H54 (cell line): ENCODE results near the gene RFTN1.

ENCODE experiments used
- DNase-seq: peaks from one replicate; pipeline ENCODE4 v3.0.0; 2011; ENCODE audit warnings: low spot score, mixed read lengths; ENCODE audit not compliant: insufficient read length
- FAIRE-seq: peaks from 3 replicates; lab custom pipeline; 2011; peaks lifted over from hg19 to GRCh38; lab: Jason Lieb, UNC
- POLR2A ChIP-seq: IDR thresholded peaks from 2 replicates; pipeline ENCODE4 v1.6.1; 2011; ENCODE audit warnings: low read depth, mild to moderate bottlenecking, low read length

RFTN1 gene

DNA sequence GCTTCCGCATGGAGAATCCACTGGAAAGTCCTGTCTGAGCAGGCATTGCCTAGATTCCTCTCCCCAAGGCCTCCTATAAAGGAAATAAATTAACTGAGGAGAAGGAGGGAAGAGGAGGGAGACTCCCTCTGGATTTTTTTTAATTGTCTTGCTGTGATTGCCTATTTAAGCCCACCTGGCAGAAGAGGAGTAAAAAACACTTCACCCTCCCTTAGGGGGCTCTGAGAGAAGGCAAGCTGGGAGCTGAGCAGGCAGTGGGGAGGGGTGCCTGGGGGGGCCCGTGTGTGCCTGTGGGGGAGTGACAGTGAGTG, 138.6 kb downstream of the RFTN1 start:
- no peak for FAIRE-seq
- DNase-seq: no peak
- TF ChIP-seq POLR2A: no peak

DNA sequence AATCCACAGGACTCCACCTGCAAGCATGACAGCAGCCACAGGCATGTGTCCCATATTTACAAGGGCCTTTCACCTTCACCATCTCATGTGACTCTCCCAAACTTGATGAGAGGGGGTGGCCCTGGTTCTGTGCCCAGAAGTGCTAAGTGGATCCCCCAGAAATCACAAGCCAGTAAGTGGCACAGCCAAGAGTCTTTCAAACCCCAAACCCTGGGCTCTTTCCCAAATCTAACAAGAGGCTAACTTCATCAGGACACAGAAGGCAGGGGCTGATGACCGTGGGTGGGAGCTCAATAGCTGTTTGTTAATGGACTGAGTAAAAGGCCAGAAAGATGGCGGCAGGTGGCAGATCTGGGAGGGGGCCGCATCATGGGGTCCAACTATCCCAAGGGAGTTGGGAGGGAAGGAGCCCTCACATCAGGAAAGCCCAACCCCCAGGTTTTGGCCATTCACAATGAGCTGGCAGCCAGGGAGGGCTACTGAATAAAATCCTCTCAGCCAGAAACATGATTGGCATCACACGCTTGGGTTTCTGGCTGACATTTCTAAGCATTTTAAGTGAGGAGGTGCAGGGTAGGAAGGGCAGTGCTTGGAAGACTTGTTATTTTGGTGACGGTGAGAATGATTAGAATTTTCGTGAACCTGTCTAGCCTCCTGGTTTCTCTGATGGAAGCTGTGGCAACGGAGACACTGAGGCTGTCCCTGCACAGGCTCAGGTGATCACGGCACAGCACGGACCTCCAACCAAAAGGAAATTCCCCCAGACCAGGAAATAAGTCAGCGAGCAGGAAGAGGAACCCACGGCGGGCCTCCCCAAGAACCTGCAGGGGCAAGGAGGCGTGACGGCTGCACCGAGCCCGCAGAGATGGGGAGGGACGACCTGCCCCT, 139.2 kb downstream of the RFTN1 start:
- FAIRE-seq: no peak
- TF ChIP-seq POLR2A: no peak
- no peak for DNase-seq

DNA sequence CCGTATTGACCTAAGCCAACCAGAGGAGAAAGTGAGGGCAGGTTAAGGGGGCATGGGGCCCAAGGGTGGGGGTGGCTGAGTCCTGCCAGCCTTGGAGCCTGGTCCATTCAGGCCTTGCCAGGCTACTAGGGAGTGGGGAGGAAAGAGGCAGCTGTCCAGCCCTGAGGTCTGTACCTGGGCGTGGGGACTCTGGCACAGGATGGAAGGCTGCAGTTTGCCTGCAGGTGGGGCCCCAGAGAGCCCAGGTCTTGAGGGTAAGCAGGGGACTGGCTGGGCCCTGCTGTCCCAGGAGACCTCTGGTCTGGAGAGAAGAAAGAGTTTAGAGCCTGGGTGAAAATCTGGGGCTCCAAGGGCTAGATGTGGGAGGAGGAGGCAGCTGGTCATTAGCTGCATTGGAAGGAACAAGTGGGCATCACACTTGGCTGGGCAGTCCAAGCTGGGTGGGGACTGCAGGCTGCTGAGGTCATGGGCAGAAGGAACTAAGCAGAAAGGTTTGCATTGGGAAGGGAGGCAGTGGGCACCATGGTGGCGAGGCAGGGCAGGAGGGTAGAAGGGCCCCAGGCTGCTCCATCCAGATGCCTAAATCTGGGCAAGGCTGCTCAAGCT, 140.1 kb downstream of the RFTN1 start:
- no peak for TF ChIP-seq POLR2A
- DNase-seq (no peak), FAIRE-seq (no peak)

DNA sequence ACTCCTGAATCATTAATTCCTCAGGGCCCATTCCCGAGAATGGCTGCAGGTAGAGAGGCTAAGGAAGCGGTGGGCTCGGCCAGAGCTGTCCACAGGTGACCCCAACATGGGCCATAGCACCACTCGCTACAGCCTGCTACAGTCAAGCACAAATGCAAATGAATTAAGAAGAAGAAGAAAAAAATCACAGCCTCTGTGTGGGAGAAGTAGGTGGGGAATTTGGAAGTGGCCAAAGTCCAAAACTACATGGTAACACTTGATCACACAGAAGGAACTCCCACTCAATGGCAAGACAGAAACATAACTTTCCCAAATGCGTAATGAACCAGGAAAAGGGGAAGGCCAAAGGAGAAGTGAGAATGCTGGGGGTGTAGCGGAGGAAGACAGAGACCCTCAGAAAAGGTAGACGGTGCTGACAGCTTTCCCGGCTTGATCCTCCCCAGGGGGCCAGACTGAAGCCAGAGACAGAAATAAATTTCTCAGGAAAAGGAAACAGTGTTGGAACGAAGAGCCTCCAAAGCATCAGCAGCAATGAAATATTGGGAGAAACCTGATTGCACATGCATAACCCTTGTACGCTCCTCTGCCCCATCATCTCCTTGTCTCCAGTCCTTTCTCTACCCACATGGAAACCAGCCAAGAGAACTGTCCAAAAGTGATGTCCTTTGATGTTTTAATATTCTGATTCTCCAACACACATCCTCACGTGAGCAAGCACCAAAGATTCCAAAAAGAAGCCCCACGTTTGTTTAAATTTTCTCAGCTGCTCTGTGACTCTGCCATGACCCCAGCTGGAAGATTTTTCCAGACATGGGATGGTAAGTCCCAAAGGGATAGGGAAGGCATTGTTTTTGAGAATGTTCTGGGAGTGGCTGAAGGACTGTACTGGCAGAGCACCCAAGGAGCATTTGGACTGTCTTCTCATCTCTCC, 140.9 kb downstream of the RFTN1 start:
- FAIRE-seq: no peak
- TF ChIP-seq POLR2A: no peak
- no peak for DNase-seq

DNA sequence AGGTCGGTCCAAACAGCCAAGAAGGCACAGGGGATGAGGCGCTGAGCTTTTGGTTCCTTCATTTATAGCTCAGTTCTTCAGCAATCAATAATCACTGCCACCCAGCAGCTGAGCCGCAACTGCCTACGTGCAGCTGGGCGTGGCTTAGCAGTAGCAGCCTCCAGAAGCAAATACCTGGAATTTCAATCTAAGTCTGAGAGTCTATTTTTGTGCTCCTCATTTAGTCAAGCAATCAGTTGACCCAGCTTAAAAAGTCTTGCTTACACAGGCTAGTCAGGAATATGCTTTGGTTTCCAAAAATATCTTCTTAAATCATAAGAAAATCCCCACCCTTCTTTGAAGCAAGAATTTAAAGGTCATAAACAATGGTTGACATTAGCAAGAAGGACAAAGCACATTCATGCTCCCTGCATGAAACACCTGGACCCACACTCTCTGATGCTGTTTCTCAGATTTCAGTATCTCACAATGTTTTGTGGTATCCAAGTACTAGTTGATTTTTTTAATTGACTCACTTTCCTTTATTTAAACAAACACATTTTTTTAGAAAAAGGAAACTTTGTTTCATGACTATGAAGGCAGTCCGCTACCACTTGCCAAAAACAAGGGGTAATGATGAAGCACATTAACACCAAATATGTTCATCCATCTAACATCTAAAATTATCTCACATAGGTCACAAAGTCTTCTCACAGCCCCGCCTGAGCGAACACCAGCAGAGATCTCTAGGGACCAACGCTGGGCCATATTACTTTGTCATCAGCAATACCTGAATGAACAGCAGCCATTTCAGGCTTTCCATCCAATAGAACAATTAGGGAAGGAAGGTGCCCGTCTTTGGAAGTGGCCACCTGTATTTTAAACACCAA, 142.4 kb downstream of the RFTN1 start:
- TF ChIP-seq POLR2A: no peak
- DNase-seq (no peak), FAIRE-seq (no peak)

DNA sequence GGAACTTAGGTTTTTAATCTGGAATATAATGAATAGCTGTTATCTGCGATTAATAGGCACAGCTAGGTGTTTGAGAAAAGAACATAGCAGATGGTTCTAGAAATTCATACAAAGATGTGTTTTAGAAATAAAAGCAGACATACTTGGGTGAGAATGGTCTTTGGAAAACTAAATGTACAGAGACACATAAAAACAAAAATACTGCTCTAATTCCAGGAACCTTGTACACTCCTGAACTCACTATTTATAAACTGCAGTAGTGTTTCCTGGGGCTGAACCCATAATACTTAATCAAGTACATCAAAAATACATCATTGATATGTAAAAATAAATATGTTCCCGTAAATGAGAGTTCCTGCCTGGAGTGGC, 143.0 kb downstream of the RFTN1 start:
- no peak for TF ChIP-seq POLR2A
- FAIRE-seq: no peak
- no peak for DNase-seq

DNA sequence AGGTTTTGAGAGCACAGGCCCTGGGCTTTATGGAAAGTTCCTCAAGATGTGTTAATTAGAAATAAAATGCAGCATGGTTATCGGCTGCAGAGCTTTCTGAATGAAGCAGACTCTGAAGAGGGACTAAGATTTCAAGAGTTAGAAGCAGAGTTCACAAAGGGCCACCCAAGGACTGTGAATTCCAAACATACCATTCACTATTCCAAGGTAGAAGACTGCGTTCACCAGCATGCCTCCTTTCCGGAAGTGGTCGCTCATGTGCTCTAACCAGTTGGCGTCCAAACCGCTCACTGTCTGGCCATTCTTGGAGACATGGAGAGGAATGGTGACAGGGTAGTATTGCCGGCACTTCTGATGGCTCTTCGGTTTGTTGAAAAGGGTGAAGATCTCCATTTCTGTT, 143.6 kb downstream of the RFTN1 start:
- TF ChIP-seq POLR2A: no peak
- no peak for DNase-seq
- FAIRE-seq: no peak

DNA sequence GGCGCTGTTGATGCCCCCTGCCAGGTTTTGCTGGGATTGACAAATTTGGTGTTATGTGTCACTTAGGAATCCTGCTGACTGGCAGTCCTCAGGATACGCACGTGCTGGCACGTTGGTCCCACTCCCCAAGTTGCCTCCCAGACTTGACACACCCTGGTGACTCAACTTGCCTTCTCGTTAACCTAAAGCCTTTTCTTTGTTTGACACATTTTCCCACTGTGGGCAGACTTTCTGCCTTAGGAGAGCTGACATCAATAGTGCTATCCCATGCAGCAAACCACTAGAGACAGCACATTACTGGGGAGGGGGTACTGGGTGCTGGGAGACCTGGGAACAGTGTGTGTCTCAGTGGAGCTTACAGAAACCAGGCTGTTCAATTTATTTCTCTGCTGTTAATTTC, 144.2 kb downstream of the RFTN1 start:
- no peak for DNase-seq
- no peak for FAIRE-seq
- TF ChIP-seq POLR2A: no peak

DNA sequence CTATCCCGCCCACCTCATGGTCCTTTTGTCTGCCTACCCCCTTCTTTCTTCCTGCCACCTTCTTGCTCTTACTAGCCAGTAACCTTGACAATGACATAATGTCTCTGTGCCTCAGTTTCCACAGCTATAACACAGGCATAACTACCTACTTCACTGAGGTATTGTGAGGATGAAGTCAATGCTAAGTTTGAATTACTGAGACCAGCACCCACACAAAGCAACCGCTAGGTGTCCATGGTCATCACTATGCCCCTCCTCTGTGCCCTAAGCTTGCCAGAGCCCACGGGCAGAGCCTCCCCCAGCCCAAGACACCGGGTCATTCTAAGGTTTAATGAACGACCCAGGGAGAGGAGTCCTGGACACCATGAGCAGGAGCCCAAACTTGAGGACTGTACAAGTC, 146.9 kb downstream of the RFTN1 start:
- TF ChIP-seq POLR2A: no peak
- FAIRE-seq (no peak), DNase-seq (no peak)

DNA sequence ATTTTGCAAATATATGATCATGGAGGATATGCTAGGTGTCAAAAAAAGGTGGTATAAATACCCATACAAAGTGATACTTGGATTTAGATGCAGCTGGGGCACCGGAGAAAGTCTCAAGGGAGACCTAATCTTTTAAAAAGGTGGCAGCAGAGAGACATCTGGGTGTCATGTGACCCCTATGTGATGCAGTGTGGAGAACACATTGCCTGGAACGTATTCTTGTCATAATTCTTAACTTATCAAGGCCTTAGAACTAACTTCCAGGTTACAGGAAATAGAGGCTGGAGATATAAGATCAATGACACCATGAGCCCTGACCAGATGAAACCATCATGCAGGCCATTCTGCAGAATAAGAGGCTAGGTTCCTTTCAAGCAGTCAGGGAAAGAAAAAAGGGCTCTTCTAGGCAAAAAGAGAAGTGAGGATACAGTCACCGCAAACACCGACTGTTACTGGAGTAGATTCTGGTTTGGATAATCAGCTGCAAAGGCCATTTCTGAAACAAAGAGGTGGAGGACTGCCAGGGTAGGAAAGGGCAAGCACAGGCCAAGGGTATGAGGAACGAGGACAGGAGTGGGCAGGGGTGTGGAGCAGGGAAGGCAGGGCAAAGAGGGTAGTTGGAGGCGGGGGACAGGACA, 147.9 kb downstream of the RFTN1 start:
- FAIRE-seq: no peak
- no peak for TF ChIP-seq POLR2A
- no peak for DNase-seq

DNA sequence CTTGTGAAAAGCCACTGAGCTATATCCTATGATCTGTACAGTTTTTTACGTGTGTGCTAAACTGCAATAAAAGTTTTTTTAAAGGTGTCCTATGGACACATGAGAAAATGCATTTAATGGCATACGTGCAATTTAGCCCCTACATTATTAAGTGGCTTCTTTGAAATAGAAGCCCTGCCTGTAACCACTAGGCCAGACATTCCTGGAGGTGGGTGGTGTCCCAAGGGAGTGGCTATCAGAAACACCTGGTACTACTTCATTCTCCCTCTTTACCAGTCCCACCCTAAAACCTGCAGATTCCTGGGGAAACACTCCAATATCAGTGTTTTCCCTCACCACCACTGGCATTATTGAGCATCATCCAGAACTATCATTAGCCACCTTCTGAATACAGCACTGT, 148.5 kb downstream of the RFTN1 start:
- no peak for DNase-seq
- no peak for TF ChIP-seq POLR2A
- FAIRE-seq: no peak

DNA sequence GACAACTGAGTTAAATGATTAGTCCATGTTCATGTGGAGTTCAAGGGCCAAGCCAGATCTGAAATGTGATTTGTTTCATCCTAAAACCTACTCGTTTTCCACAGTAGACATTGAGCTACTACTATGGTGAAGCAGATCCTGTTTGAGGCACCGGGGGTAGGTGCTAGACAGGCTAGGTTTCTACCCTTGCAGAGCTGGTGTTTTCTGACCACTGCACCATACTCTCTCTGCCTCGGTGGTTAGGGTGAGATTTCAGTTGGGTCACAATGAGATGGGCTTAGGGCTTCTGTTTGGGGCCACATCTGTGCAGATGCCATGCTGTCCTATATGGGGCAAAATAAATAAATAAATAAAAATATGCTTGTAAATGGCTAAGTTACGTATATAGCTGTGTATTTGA, 149.2 kb downstream of the RFTN1 start:
- no peak for TF ChIP-seq POLR2A
- FAIRE-seq (no peak), DNase-seq (no peak)

DNA sequence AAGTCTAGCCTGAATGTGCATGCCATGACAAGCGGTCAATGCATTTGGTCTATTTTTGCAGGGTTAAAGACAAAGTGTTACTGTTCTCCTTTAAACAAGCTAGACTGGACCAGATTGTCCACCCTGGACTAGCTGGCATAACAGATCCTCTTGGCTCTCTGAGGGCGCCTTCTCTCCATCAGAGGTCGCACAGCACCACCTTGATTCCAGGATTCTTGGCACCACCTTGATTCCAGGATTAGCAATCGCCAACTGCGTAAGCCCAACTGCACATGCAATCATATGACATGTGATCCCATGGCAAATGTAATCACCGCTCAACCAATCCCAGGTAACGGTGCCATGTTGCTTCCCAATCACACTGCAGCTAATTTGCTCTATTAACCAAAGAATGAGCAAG, 149.9 kb downstream of the RFTN1 start:
- TF ChIP-seq POLR2A: no peak
- no peak for FAIRE-seq
- no peak for DNase-seq
